Duodenal mucosa (tissue), 2 donors: ENCODE data around the gene RIPOR3.
A peak's percentile ranks its signal among the peaks of the same experiment; 100 is the strongest.

Experiments used
- H3K27ac ChIP-seq: one replicate; pipeline ENCODE4 v1.7.0; 2013; ENCODE audit warnings: low read depth, low read length
- H3K27me3 ChIP-seq, 2 donors: one replicate each; pipeline ENCODE4 v1.7.0; 2013; ENCODE audit warnings: low read length in 2 of 2, control low read depth in 1 of 2; ENCODE audit not compliant: insufficient read depth in 2 of 2, control insufficient read depth in 1 of 2
- H3K36me3 ChIP-seq, 2 donors: one replicate each; pipeline ENCODE4 v1.7.0; 2013; ENCODE audit warnings: low read length in 2 of 2, control low read depth in 1 of 2; ENCODE audit not compliant: insufficient read depth in 2 of 2, control insufficient read depth in 1 of 2
- H3K4me1 ChIP-seq, 2 donors: one replicate each; pipeline ENCODE4 v1.7.0; 2013; ENCODE audit warnings: low read length in 2 of 2, control low read depth in 1 of 2; ENCODE audit not compliant: insufficient read depth in 2 of 2, control insufficient read depth in 1 of 2
- H3K4me3 ChIP-seq, 2 donors: one replicate each; pipeline ENCODE4 v1.7.0; 2013; ENCODE audit warnings: low read length in 2 of 2, low read depth in 1 of 2
- H3K9ac ChIP-seq, 2 donors: one replicate each; pipeline ENCODE4 v1.7.0; 2013; ENCODE audit warnings: low read length in 2 of 2, low read depth in 1 of 2
- H3K9me3 ChIP-seq, 2 donors: one replicate each; pipeline ENCODE4 v1.7.0; 2013; ENCODE audit warnings: low read length in 2 of 2, control low read depth in 1 of 2; ENCODE audit not compliant: control insufficient read depth in 1 of 2

The RIPOR3 gene

DNA sequence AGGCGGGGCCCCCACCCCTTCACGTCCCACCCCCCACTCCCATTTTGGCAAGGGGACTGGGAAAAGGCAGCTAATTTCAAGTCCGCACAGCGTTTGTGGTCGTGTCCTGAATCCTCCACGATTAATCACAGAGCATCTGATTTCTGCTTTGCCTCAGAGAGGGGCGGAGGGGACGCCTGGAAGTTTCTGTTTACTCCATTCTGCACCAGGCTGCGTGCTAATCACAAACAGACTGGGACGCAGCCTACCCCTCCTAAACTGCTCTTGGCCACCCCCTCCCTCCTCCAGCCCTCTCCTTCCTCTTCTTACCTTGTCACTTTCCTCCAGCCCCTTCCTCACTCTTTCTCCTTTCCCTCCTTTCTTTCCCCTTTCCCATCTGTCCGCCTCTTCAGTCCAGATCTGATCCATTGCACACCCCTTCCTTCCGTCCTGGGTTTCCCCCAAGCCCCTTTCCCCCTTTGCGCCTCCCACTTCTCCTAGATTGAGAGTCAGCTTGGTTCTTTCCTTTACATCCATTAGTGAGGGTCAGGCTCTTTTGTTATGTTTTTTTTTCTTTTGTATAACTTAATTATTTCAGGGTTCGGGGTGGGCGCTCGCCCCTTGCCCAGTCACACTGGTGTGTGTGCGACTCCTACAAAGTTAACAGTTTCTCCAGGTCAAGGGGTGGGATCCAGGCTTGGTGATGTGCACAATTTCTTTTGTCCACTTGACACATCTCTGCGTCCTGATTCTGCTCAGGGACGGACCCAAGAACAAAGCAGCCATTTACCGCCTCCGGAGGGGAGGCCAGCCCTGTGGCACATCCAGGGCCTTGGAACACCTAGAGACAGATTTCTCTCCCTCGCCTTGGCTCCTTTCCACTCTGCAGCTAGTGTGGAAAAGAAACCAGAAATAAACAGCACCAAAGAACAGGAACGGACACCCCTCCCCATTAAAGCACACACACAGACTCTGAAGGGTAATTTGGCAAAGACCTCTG lies 520 bp upstream of the RIPOR3 start:
- no peaks in the 10 kb centered on the region for H3K36me3 ChIP-seq
- no peak overlapping the region for H3K27ac ChIP-seq
- H3K27me3 ChIP-seq: peaks cover 28 to 31% of the 10 kb centered on the region in 2 donors
- H3K4me1 ChIP-seq: peaks cover 23 to 25% of the 10 kb centered on the region in 2 donors
- no peak overlapping the region for H3K9ac ChIP-seq
- no peaks in the 10 kb centered on the region for H3K9me3 ChIP-seq
- H3K4me3 ChIP-seq: peak overlapping the region; percentile 27 to 36

DNA sequence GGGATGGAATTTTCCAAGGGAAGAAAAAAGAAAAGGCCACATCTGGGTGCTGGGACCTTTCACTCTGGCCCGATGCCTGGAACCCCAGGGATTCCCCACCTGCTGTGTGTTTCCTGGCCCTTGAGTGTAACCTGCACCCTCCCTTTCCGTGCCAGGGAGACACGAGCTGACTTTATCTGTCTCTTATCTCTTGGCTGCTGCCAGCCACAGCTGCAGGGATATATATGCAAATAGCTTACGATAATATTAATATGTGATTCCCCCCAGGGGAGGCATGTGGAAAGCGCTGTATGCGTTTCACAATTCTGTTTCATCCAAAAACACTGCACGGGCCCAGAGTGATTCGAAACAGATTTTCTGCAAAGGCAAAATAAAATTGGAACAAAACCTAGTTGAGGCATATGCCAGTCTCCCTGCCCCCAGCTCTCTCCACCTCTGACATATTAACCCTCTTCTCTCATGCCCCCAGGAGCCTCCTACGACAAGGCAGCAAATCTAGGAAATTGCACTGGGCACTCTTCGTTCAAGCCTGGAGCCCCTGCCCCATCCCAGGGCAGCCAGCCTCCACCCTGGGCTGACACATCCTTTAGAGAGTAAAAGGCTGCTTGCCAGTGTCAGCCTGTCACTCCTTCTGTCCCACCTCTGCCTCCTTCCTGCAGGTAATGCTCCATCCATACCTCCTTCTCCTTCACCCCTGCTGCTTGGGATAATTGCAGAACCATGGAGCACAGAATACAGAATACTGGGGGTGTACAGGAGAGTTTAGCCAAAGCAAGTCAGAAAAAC lies 1.3 kb downstream of the RIPOR3 start:
- Histone ChIP-seq H3K36me3 (no peaks in the 10 kb centered on the region), H3K4me1 (peaks cover 23 to 25% of the 10 kb centered on the region in 2 donors), H3K9ac (no peak overlapping the region), H3K27me3 (peaks cover 28 to 31% of the 10 kb centered on the region in 2 donors), H3K9me3 (no peaks in the 10 kb centered on the region), H3K27ac (no peak overlapping the region), H3K4me3 (peak overlapping the region; percentile 27 to 52)

DNA sequence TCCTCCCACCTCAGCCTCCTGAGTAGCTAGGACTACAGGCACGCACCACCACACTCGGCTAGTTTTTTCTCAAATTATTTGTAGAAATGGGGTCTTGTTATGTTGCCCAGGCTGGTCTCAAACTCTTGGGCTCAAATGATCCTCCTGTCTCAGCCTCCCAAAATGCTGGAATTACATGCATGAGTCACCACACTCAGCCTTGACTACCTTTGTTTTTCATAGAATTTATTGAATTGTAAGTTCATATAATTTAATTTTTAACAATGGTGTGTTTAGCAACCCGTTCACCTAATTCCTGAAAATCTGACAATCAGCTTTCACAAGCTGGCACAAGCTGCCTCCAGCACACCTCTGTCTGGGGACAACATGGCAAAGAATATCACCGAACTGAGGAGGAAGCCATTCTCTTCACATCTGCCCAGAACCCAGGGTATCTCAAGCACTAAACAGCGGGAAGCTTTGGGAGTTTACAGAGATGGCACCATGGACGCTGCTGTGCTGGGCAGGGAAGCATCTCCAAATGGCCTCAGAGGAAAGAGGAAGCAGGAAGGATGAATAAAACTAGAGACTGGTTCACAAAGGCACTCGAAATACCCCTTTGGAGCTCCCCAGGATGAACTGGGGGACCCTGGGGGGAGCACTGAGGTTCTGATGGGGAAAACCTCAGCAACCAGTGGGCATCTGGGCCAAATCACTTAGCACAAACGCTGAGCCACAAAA lies 2.9 kb downstream of the RIPOR3 start:
- Histone ChIP-seq H3K27ac (no peak overlapping the region), H3K9me3 (no peaks in the 10 kb centered on the region), H3K27me3 (peaks cover 28 to 31% of the 10 kb centered on the region in 2 donors), H3K9ac (no peak overlapping the region), H3K4me3 (no peak overlapping the region), H3K4me1 (peaks cover 23 to 25% of the 10 kb centered on the region in 2 donors), H3K36me3 (no peaks in the 10 kb centered on the region)

DNA sequence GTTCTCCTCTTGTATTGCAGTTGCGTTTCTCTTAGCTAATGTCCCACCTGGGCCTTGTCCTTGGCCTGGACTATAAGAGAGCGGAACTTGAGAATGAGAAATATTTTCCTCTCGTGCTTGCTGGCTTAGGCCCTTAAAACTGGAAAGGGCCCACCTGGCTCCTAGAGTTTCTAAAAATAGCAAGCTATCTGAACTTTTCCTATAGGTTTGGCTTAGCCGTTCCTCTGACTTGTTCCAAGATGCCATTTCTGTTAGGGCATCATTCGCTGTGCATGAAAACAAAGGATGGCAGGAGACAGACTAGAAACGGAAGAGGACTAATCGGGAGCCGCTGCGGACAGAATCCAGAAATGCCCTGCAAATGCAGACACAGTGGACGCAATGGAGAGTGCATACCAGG lies 4.5 kb downstream of the RIPOR3 start:
- Histone ChIP-seq H3K27ac (no peak overlapping the region), H3K9ac (no peak overlapping the region), H3K4me3 (no peak overlapping the region), H3K4me1 (peaks cover 25% of the 10 kb centered on the region in 2 donors), H3K36me3 (no peaks in the 10 kb centered on the region), H3K9me3 (no peaks in the 10 kb centered on the region), H3K27me3 (peaks cover 18 to 21% of the 10 kb centered on the region in 2 donors)

DNA sequence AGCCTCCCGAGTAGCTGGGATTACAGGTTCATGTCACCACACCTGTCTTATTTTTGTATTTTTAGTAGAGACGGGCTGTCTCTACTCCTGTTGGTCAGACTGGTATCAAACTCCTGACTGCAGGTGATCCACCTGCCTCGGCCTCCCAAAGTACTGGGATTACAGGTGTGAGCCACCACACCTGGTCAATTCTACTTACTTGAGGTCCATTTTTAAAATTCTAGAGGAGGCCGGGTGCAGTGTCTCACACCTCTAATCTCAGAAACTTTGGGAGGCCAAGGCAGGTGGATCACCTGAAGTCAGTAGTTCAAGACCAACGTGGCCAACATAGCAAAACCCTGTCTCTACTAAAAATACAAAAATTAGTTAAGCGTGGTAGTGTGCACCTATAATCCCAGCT lies 7.8 kb downstream of the RIPOR3 start:
- Histone ChIP-seq H3K27me3 (no peaks in the 10 kb centered on the region), H3K36me3 (no peaks in the 10 kb centered on the region), H3K27ac (no peak overlapping the region), H3K4me1 (peaks cover 17 to 25% of the 10 kb centered on the region in 2 donors), H3K9ac (no peak overlapping the region), H3K4me3 (no peak overlapping the region), H3K9me3 (no peaks in the 10 kb centered on the region)

DNA sequence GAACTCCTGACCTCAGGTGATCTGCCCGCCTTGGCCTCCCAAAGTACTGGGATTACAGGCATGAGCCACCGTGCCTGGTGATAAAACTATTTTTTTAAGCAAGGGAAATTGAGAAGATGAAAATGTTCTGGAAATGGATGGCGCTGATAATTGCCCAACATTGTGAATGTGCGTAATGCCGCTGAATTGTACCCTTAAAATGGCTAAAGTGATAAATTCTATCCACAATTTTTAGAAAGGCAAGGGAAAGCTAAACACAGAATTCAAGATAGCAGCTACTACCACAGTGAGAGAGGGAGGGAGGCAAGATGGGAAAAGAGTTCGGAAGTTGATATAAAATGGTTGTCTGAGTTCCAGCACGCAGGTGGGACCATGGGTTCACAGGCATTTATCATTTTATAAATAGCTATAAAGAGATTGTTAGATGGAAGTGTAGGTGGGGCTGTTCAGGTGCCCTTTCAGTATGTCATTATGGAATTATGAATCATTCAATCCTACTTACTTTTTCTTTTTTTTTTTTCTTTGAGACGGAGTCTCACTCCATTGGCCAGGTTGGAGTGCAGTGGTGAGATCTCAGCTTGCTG lies 8.3 kb downstream of the RIPOR3 start:
- no peak overlapping the region for H3K27ac ChIP-seq
- H3K4me3 ChIP-seq: no peak overlapping the region
- peaks cover 18 to 29% of the 10 kb centered on the region in 2 donors for H3K4me1 ChIP-seq
- H3K27me3 ChIP-seq: no peaks in the 10 kb centered on the region
- H3K9me3 ChIP-seq: no peaks in the 10 kb centered on the region
- H3K9ac ChIP-seq: no peak overlapping the region
- H3K36me3 ChIP-seq: no peaks in the 10 kb centered on the region

DNA sequence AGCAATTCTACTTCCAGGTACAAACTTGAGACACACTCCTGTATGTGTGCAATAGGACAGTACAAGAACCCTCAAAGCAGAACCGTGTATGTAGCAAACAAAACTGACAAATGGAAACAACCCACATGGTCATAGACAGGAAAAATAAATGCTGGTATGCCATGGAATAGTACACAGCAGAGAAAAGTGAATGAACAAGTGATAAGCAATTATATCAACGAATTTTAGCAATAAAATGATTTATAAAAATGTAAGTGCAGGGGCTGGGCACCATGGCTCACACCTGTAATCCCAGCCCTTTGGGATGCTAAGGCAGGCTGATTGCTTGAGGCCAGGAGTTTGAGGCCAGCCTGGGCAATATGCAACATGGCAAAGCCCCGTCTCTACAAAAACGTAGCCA lies 9.3 kb downstream of the RIPOR3 start:
- Histone ChIP-seq H3K4me1 (peaks cover 18 to 32% of the 10 kb centered on the region in 2 donors), H3K27ac (no peak overlapping the region), H3K9ac (no peak overlapping the region), H3K36me3 (no peaks in the 10 kb centered on the region), H3K4me3 (no peak overlapping the region), H3K27me3 (no peaks in the 10 kb centered on the region), H3K9me3 (no peaks in the 10 kb centered on the region)

DNA sequence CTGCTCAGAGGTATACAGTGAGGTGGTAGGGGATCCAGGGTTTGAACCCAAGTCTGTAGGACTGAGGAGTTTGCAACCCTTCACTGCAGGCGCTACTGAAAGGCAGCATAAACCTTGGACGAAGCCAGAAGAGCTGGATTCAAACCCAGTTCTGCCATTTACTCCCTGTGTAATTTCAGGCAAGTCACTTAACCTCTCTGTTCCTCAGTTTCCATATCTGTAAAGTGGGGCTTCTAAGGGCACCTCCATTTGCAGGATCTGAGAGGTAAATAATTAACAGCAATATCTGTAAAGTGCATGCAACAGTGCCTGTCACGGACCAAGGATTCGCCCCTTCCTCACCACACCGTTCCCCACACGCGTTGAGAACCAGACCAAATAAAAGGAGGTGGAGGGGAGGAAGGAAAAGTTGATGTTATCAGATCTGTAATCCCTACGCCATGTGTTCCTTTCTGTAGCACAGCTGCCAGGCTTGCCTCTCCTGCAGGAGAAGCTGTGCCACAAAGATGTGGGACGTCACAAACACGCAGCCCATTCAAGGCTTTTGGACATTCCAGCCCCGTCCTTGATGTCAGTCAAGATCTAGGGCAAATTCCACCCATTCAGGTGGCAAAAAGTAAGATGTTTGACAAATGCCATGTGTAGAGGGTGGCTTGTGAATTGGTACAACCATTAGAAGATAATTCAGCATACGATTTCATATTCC lies 9.8 kb downstream of the RIPOR3 start:
- Histone ChIP-seq H3K27me3 (no peaks in the 10 kb centered on the region), H3K27ac (no peak overlapping the region), H3K9me3 (no peaks in the 10 kb centered on the region), H3K36me3 (no peaks in the 10 kb centered on the region), H3K4me3 (no peak overlapping the region), H3K9ac (no peak overlapping the region), H3K4me1 (peaks cover 18 to 32% of the 10 kb centered on the region in 2 donors)
